ENCODE measurements around the gene SQSTM1. TPM values are rescaled to one million over a fixed set of nuclear protein-coding genes. Genes with fewer than 3 reads are reported as not detected.

The SQSTM1 gene
- total and polyA plus RNA-seq, 2 of the 8 experiments (the other 6 are each of a cell fraction or from before 2014, with no cell fraction given) = 78.6 to 110 TPM

GRCh38 chr5:179865491-179866240, 45.0 kb downstream of the SQSTM1 start:
- Histone ChIP-seq H3K9ac (replicated peaks in 1 of 4; ENCODE audit: extremely low read depth in 1 of 4, low read depth in 3 of 4, low read length in 3 of 4) (no peak overlapping the region), H2AFZ (ENCODE audit: low read length) (no peak overlapping the region), H3K18ac (ENCODE audit: extremely low read depth, low read length) (no peak overlapping the region), H2AK5ac (ENCODE audit: low read depth, low read length) (no peak overlapping the region), H4K20me1 (replicated peaks in 1 of 2; ENCODE audit: control insufficient read depth in 1 of 2, insufficient read depth in 2 of 2, low read length in 2 of 2) (peaks cover 0 to 2% of the 10 kb centered on the region in 2 experiments), H4K8ac (ENCODE audit: extremely low read depth, insufficient read depth, low read length) (no peak overlapping the region), H3K4ac (replicated peaks; ENCODE audit: insufficient read length, low read depth, low read length) (no peak overlapping the region), H2BK12ac (ENCODE audit: low read depth, low read length) (no peak overlapping the region), H4K91ac (replicated peaks; ENCODE audit: insufficient read length, low read length) (no peak overlapping the region), H3K56ac (replicated peaks; ENCODE audit: insufficient read length, low read depth, low read length) (no peak overlapping the region), H3K4me1 (replicated peaks in 1 of 4; ENCODE audit: control insufficient read depth in 3 of 4, insufficient read depth in 4 of 4, low read length in 3 of 4) (no peaks in the 10 kb centered on the region; a peak in 1 of 7 replicates), H2BK20ac (ENCODE audit: low read length) (no peak overlapping the region), H4K5ac (ENCODE audit: insufficient read length, low read depth, low read length) (no peak overlapping the region), H3K27me3 (replicated peaks in 1 of 4; ENCODE audit: control insufficient read depth in 3 of 4, extremely low read depth in 1 of 4, insufficient read depth in 3 of 4, low read length in 3 of 4) (no peaks in the 10 kb centered on the region), H2BK15ac (ENCODE audit: low read length) (no peak overlapping the region), H3K23me2 (ENCODE audit: low read depth, low read length) (no peaks in the 10 kb centered on the region), H2BK5ac (ENCODE audit: low read depth, low read length) (no peak overlapping the region), H3K14ac (ENCODE audit: insufficient read length) (no peak overlapping the region), H3K4me2 (ENCODE audit: insufficient read depth in 1 of 2, low read depth in 2 of 2, low read length in 2 of 2) (no peak overlapping the region), H3K23ac (ENCODE audit: insufficient read length) (no peak overlapping the region), H2BK120ac (replicated peaks; ENCODE audit: low read depth, low read length) (no peak overlapping the region), H3K9me3 (ENCODE audit: insufficient read depth in 2 of 2, low read depth in 1 of 2, low read length in 1 of 2) (peaks cover 4 to 8% of the 10 kb centered on the region in 2 experiments; a peak in 1 of 4 replicates), H3K79me1 (ENCODE audit: low read depth, low read length) (no peaks in the 10 kb centered on the region), H3K36me3 (ENCODE audit: control insufficient read depth in 2 of 4, insufficient read depth in 4 of 4, low read length in 3 of 4) (peaks cover 0 to 30% (median 13%) of the 10 kb centered on the region in 4 experiments; a peak in 6 of 8 replicates), H3K4me3 (ENCODE audit: extremely low read depth in 1 of 4, insufficient read depth in 2 of 4, low read depth in 3 of 4, low read length in 4 of 4) (no peak overlapping the region), H3K27ac (ENCODE audit: low read depth, low read length) (no peak overlapping the region), H3K79me2 (ENCODE audit: control insufficient read depth in 1 of 2, insufficient read depth in 2 of 2, low read length in 2 of 2) (no peaks in the 10 kb centered on the region)
- 90% methylated on average over 15 of the region's 15 CpGs; no CpG with 5 or more reads in 1 of the 2 experiments for WGBS, 2 experiments (ENCODE audit: extremely low coverage in 1 of 2, insufficient coverage in 1 of 2, insufficient read length in 1 of 2, insufficient replicate concordance in 2 of 2, low coverage in 1 of 2, low lambda C conversion rate in 2 of 2, missing lambda C conversion rate in 1 of 2)
- no peak for TF ChIP-seq RAD21 (IDR thresholded peaks at IDR 0.05 in 1 of 2, conservative IDR thresholded peaks at IDR 0.05 in 1 of 2; ENCODE audit: low read depth in 2 of 2, low read length in 2 of 2)
- TF ChIP-seq NRF1 (IDR thresholded peaks at IDR 0.05; ENCODE audit: low read depth, low read length) = no peak
- no peak for TF ChIP-seq EZH2 (IDR thresholded peaks at IDR 0.05; ENCODE audit: low read depth, low read length, severe bottlenecking)
- no peak for TF ChIP-seq BRCA1 (IDR thresholded peaks at IDR 0.05; ENCODE audit: low read depth, low read length)
- TF ChIP-seq SRF (IDR thresholded peaks at IDR 0.05; ENCODE audit: low read depth, low read length) = no peak
- TF ChIP-seq CREB1 (IDR thresholded peaks at IDR 0.05) = no peak
- TF ChIP-seq POU5F1 (IDR thresholded peaks at IDR 0.05; ENCODE audit: low read depth, low read length) = no peak
- no peak for TF ChIP-seq CTCF (IDR thresholded peaks at IDR 0.05; ENCODE audit: control extremely low read depth in 1 of 3, insufficient read depth in 1 of 3, low read depth in 1 of 3, low read length in 3 of 3)
- TF ChIP-seq KDM4A (IDR thresholded peaks at IDR 0.05; ENCODE audit: low read depth, low read length, severe bottlenecking) = no peak
- ChIA-PET POLR2A (ENCODE audit: partially characterized antibody) (interaction anchor here (0.7 to 2.2 kb wide), 2 partner anchors 28 to 85 kb away, joined by 3 to 5 read pairs; no protein-coding TSS in a partner anchor), CTCF (ENCODE audit: partially characterized antibody) (interaction anchor here (1.0 to 8.0 kb wide), 3 partner anchors 15 to 449 kb away, joined by 3 to 67 read pairs (median 4); no protein-coding TSS in a partner anchor)
- FAIRE-seq (no peak), DNase-seq (ENCODE audit: low read depth in 1 of 2, low spot score in 2 of 2) (no peak)

All from H1 (cell line).